Measurements from ENCODE around the gene SKIC2. TPM values are rescaled to one million over a fixed set of nuclear protein-coding genes. Genes with fewer than 3 reads are reported as not detected.
"Not testable (repeated sequence)": the region's sequence is repeated elsewhere in the genome, so short reads cannot be mapped to it uniquely, and the experiment has no call there.

Gene SKIC2
- total and polyA plus RNA-seq, 2 of the 4 experiments (the other 2 are of a cell fraction), result 30.6 to 46.0 TPM

DNA sequence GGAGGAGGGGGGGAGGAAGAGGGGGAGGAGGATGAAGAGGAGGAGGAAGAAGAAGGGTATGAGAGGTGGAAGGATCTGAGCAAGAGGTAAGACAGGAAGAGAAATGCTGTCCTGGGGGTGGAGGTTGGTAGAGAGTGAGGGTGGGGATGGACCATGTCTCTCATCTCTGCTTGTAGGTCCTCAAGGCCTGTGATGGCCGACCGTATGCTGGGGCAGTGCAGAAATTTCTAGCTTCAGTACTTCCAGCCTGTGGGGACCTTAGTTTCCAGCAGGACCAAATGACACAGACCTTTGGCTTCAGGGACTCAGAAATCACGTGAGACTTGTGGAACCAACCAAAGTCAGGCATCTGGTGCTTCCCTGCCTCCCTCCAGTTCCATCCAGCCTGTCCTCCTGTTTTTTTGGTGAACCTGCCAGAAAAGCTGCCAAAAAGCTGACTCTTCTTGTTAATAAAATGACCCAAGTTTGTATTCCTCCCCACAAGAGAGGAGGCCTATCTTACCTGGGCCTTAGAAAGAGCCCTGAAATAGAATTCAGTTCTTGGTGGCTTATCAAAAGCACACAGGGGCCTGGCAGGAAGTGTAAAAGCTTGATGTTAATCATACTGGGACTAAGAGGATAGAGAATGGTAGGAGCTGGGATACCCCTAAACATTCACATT, 20.4 kb downstream of the SKIC2 start:
- H2AK9ac ChIP-seq (replicated peaks; ENCODE audit: low read depth, low read length, poor library complexity), result no peak overlapping the region
- no peak overlapping the region for H3K4me2 ChIP-seq (ENCODE audit: low read depth, low read length)
- H3K4me1 ChIP-seq (ENCODE audit: control insufficient read depth, insufficient read depth, low read length), result no peaks in the 10 kb centered on the region
- H2AFZ ChIP-seq (replicated peaks; ENCODE audit: low read length, poor library complexity), result no peak overlapping the region
- CTCF ChIA-PET, result no interaction called here
- intact Hi-C loops (cut with micrococcal nuclease), result no loop called here
- no peak overlapping the region for H3K4me3 ChIP-seq (ENCODE audit: insufficient read depth, low read depth, low read length)
- H4K8ac ChIP-seq (ENCODE audit: low read depth in 2 of 2, low read length in 2 of 2), result no peak overlapping the region
- no peaks in the 10 kb centered on the region; the same call in 1 of the 2 replicates for H4K20me1 ChIP-seq (ENCODE audit: insufficient read depth, low read length)
- no peak overlapping the region for H3K27ac ChIP-seq (ENCODE audit: insufficient read depth, low read length)
- no peak overlapping the region for H3K56ac ChIP-seq (ENCODE audit: extremely low read depth, insufficient read depth, low read length)
- no peaks in the 10 kb centered on the region for H3K9me3 ChIP-seq (ENCODE audit: control insufficient read depth, insufficient read depth, low read length)
- H3K27me3 ChIP-seq (ENCODE audit: control insufficient read depth, insufficient read depth, low read length), result no peaks in the 10 kb centered on the region
- no peak overlapping the region for H2BK5ac ChIP-seq (ENCODE audit: low read depth, low read length, poor library complexity, severe bottlenecking)
- TF ChIP-seq RAD21 (IDR thresholded peaks at IDR 0.05; ENCODE audit: low read length), result no peak
- no peak for TF ChIP-seq CEBPB (IDR thresholded peaks at IDR 0.05; ENCODE audit: low read depth, low read length)
- no peak for TF ChIP-seq CTCF (conservative IDR thresholded peaks at IDR 0.05; ENCODE audit: low read depth, low read length)
- no peak for TF ChIP-seq RCOR1 (IDR thresholded peaks at IDR 0.05; ENCODE audit: insufficient replicate concordance, low read length)
- TF ChIP-seq NFE2L2 (IDR thresholded peaks at IDR 0.05; ENCODE audit: low read depth, low read length), result no peak
- H3K79me1 ChIP-seq (ENCODE audit: low read depth in 1 of 2, low read length in 2 of 2), result peaks cover 5 to 15% of the 10 kb centered on the region in 2 experiments; a peak in 3 of 4 replicates
- no peak overlapping the region for H3K14ac ChIP-seq (replicated peaks; ENCODE audit: low read depth, low read length)
- no peaks in the 10 kb centered on the region for H3K9me1 ChIP-seq (ENCODE audit: insufficient read depth, low read length)
- no TSS peak for BruUV-seq (replicated peaks)
- H2BK15ac ChIP-seq (ENCODE audit: low read depth, low read length), result no peak overlapping the region
- no peak for ATAC-seq (ENCODE audit: low read depth)
- H3K36me3 ChIP-seq (ENCODE audit: control insufficient read depth, insufficient read depth, low read length), result peaks cover 10% of the 10 kb centered on the region; the same call in 1 of the 2 replicates
- in situ Hi-C loops (cut with MboI; ENCODE audit: low sequenced_read_pairs), result loop anchor here (10.0 kb wide), 2 partner anchors 135 to 195 kb away; partner anchors contain the start of genes AGPAT1 and RNF5
- 92% methylated on average over 3 of the region's 3 CpGs; no CpG with 5 or more reads in 1 of the 2 experiments for WGBS, 2 experiments (ENCODE audit: extremely low coverage in 2 of 2, insufficient read length in 1 of 2)
- no peak for DNase-seq
- no peak overlapping the region for H3K18ac ChIP-seq (ENCODE audit: low read depth, low read length)
- POLR2A ChIA-PET (ENCODE audit: unreplicated experiment), result no interaction called here
- no peak overlapping the region for H2BK20ac ChIP-seq (ENCODE audit: low read depth, low read length)
- H4K91ac ChIP-seq (ENCODE audit: insufficient read depth, low read depth, low read length), result no peak overlapping the region
- H2BK120ac ChIP-seq (ENCODE audit: low read depth, low read length), result no peak overlapping the region
- H4K5ac ChIP-seq (ENCODE audit: low read depth, low read length), result no peak overlapping the region
- no peak overlapping the region for H2AK5ac ChIP-seq (ENCODE audit: low read depth, low read length)
- no peak overlapping the region for H3K4ac ChIP-seq (ENCODE audit: low read depth, low read length)
- H3K23ac ChIP-seq (ENCODE audit: low read depth, low read length), result no peak overlapping the region
- H3K9ac ChIP-seq (ENCODE audit: low read depth, low read length), result no peak overlapping the region
- dilution Hi-C loops (cut with HindIII; ENCODE audit: low sequenced_read_pairs, unreplicated experiment), result no loop called here

GRCh38 chr6:31980195-31980876, 21.4 kb downstream of the SKIC2 start:
- H3K18ac ChIP-seq (ENCODE audit: low read depth, low read length); H3K36me3 ChIP-seq (ENCODE audit: control insufficient read depth, insufficient read depth, low read length); H4K91ac ChIP-seq (ENCODE audit: insufficient read depth, low read depth, low read length); DNase-seq; H2BK15ac ChIP-seq (ENCODE audit: low read depth, low read length); H3K14ac ChIP-seq (replicated peaks; ENCODE audit: low read depth, low read length); dilution Hi-C loops (cut with HindIII; ENCODE audit: low sequenced_read_pairs, unreplicated experiment); H4K20me1 ChIP-seq (ENCODE audit: insufficient read depth, low read length); H2BK20ac ChIP-seq (ENCODE audit: low read depth, low read length); H4K5ac ChIP-seq (ENCODE audit: low read depth, low read length); H3K9me3 ChIP-seq (ENCODE audit: control insufficient read depth, insufficient read depth, low read length); ATAC-seq (ENCODE audit: low read depth); H3K4me3 ChIP-seq (ENCODE audit: insufficient read depth, low read depth, low read length); H3K4ac ChIP-seq (ENCODE audit: low read depth, low read length); H3K4me2 ChIP-seq (ENCODE audit: low read depth, low read length); H3K27ac ChIP-seq (ENCODE audit: insufficient read depth, low read length); H3K23ac ChIP-seq (ENCODE audit: low read depth, low read length); H2AK5ac ChIP-seq (ENCODE audit: low read depth, low read length); H2BK120ac ChIP-seq (ENCODE audit: low read depth, low read length); H2BK5ac ChIP-seq (ENCODE audit: low read depth, low read length, poor library complexity, severe bottlenecking); H2AK9ac ChIP-seq (replicated peaks; ENCODE audit: low read depth, low read length, poor library complexity); H4K8ac ChIP-seq (ENCODE audit: low read depth in 2 of 2, low read length in 2 of 2); POLR2A ChIA-PET (ENCODE audit: unreplicated experiment); H3K4me1 ChIP-seq (ENCODE audit: control insufficient read depth, insufficient read depth, low read length); H3K9ac ChIP-seq (ENCODE audit: low read depth, low read length); H2AFZ ChIP-seq (replicated peaks; ENCODE audit: low read length, poor library complexity); BruUV-seq (replicated peaks); in situ Hi-C loops (cut with MboI; ENCODE audit: low sequenced_read_pairs); H3K9me1 ChIP-seq (ENCODE audit: insufficient read depth, low read length); H3K27me3 ChIP-seq (ENCODE audit: control insufficient read depth, insufficient read depth, low read length); H3K56ac ChIP-seq (ENCODE audit: extremely low read depth, insufficient read depth, low read length); intact Hi-C loops (cut with micrococcal nuclease); H3K79me1 ChIP-seq (ENCODE audit: low read depth in 1 of 2, low read length in 2 of 2): not testable (repeated sequence)
- CTCF ChIA-PET, result interaction anchor here (0.6 kb wide), 1 partner anchor 306 kb away, joined by 4 read pairs; no protein-coding TSS in a partner anchor
- no CpG with 5 or more reads among the region's 13 CpGs for WGBS, 2 experiments (ENCODE audit: extremely low coverage in 2 of 2, insufficient read length in 1 of 2)
